ENCODE measurements around the gene PLN.

- TF ChIP-seq, protein P1, sequence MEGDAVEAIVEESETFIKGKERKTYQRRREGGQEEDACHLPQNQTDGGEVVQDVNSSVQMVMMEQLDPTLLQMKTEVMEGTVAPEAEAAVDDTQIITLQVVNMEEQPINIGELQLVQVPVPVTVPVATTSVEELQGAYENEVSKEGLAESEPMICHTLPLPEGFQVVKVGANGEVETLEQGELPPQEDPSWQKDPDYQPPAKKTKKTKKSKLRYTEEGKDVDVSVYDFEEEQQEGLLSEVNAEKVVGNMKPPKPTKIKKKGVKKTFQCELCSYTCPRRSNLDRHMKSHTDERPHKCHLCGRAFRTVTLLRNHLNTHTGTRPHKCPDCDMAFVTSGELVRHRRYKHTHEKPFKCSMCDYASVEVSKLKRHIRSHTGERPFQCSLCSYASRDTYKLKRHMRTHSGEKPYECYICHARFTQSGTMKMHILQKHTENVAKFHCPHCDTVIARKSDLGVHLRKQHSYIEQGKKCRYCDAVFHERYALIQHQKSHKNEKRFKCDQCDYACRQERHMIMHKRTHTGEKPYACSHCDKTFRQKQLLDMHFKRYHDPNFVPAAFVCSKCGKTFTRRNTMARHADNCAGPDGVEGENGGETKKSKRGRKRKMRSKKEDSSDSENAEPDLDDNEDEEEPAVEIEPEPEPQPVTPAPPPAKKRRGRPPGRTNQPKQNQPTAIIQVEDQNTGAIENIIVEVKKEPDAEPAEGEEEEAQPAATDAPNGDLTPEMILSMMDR (IDR thresholded peaks at IDR 0.05) = no peak
- no peak for TF ChIP-seq POLR2A (IDR thresholded peaks at IDR 0.05)
Measured at GRCh38 chr6:118524686-118525085, 23.4 kb upstream of the PLN start.

Data from body of pancreas (tissue), 4 donors.